Endothelial cell of umbilical vein (primary cell): ENCODE measurements around the gene SYK. TPM values are rescaled to one million over a fixed set of nuclear protein-coding genes. Genes with fewer than 3 reads are reported as not detected.

ENCODE experiments used
- BruUV-seq: library from RNA; stranded (reverse); fragments of 400-500 nt; replicated peaks from 2 replicates; lab custom pipeline; 2021; lab: Mats Ljungman, UMichigan
- CTCF ChIA-PET: fragments of 300-600, 350-600 bp; sonication (Branson Sonifier 250); formaldehyde crosslinking; loops from one replicate; lab custom pipeline; 2021; ENCODE audit warnings: antibody characterized with exemption, inconsistent platforms; lab: Charles Lee
- POLR2A ChIA-PET: fragments of 300-600, 350-600 bp; sonication (Branson Sonifier 250); formaldehyde crosslinking; loops from one replicate; lab custom pipeline; 2021; ENCODE audit warnings: antibody characterized with exemption, inconsistent platforms; lab: Charles Lee
- DNase-seq: peaks from one replicate; pipeline ENCODE4 v3.0.0-alpha.2; 2011; ENCODE audit warnings: low read depth, low spot score
- FAIRE-seq: peaks from 2 replicates; lab custom pipeline; 2011; peaks lifted over from hg19 to GRCh38; lab: Jason Lieb, UNC
- H2AFZ ChIP-seq: 2 replicates; pipeline ENCODE4 v1.6.0; 2012; ENCODE audit warnings: low read depth, low read length, control low read depth, inconsistent platforms
- H3K27ac ChIP-seq: 2 replicates; pipeline ENCODE4 v1.5.1; 2011; ENCODE audit warnings: low read depth, mild to moderate bottlenecking, control low read depth, low read length, moderate library complexity; ENCODE audit not compliant: insufficient read depth
- H3K27me3 ChIP-seq, 2 experiments: 2 replicates each; pipeline versions ENCODE4 v1.6.0 to v1.6.1; 2011; ENCODE audit warnings: low read length in 2 of 2, mixed read lengths in 1 of 2; ENCODE audit not compliant: control insufficient read depth in 2 of 2, insufficient read depth in 2 of 2
- H3K36me3 ChIP-seq, 2 experiments: 2 replicates in 1 of 2; 3 replicates in 1 of 2; pipeline ENCODE4 v1.5.1; 2011; ENCODE audit warnings: low read length in 2 of 2, mild to moderate bottlenecking in 1 of 2, moderate library complexity in 1 of 2; ENCODE audit not compliant: control insufficient read depth in 2 of 2, insufficient read depth in 2 of 2; ENCODE audit errors: extremely low read depth in 1 of 2
- H3K4me1 ChIP-seq: 3 replicates; pipeline ENCODE4 v1.5.1; 2011; ENCODE audit warnings: mild to moderate bottlenecking, low read length; ENCODE audit not compliant: control insufficient read depth, insufficient read depth; ENCODE audit errors: extremely low read depth
- H3K4me2 ChIP-seq: 2 replicates; pipeline ENCODE4 v1.6.1; 2011; ENCODE audit warnings: low read length, control low read depth, mixed read lengths; ENCODE audit not compliant: insufficient read depth
- H3K4me3 ChIP-seq, 3 experiments: fragments of 200-600 bp in 1 of 3; sonication (generic), shearing (Covaris generic) in 1 of 3; replicated peaks in 1 of 3; 2 replicates each; pipeline ENCODE4 v1.5.1; 2011 to 2016; ENCODE audit warnings: control low read depth in 3 of 3, low read length in 3 of 3, mild to moderate bottlenecking in 2 of 3, inconsistent platforms in 1 of 3, low read depth in 1 of 3, moderate library complexity in 1 of 3; ENCODE audit not compliant: insufficient read depth in 1 of 3
- H3K79me2 ChIP-seq: 2 replicates; pipeline ENCODE4 v1.6.0; 2012; ENCODE audit warnings: low read length, inconsistent platforms; ENCODE audit not compliant: control insufficient read depth, insufficient read depth
- H3K9ac ChIP-seq: replicated peaks from 2 replicates; pipeline ENCODE3; 2011; ENCODE audit warnings: low read length, control low read depth; ENCODE audit not compliant: insufficient read depth; ENCODE audit errors: extremely low read depth
- H3K9me1 ChIP-seq: replicated peaks from 3 replicates; pipeline ENCODE4 v1.6.0; 2011; ENCODE audit warnings: mild to moderate bottlenecking, low read length; ENCODE audit not compliant: control insufficient read depth, insufficient read depth; ENCODE audit errors: extremely low read depth
- H3K9me3 ChIP-seq: replicated peaks from 2 replicates; pipeline ENCODE4 v1.5.1; 2012; ENCODE audit warnings: low read length, inconsistent platforms; ENCODE audit not compliant: control insufficient read depth, insufficient read depth
- H4K20me1 ChIP-seq: replicated peaks from 2 replicates; pipeline ENCODE3; 2011; ENCODE audit warnings: mild to moderate bottlenecking, low read length; ENCODE audit not compliant: control insufficient read depth, insufficient read depth; ENCODE audit errors: extremely low read depth
- EZH2 ChIP-seq: IDR thresholded peaks from 2 replicates; pipeline ENCODE4 v1.6.1; 2012; ENCODE audit warnings: borderline replicate concordance, low read depth, mild to moderate bottlenecking, moderate library complexity, low read length, inconsistent platforms; ENCODE audit not compliant: severe bottlenecking
- FOS ChIP-seq: IDR thresholded peaks from 2 replicates; pipeline ENCODE4 v1.6.1; 2011; ENCODE audit warnings: mild to moderate bottlenecking, low read length, moderate library complexity, borderline replicate concordance; ENCODE audit not compliant: insufficient read depth
- GATA2 ChIP-seq: IDR thresholded peaks from 2 replicates; pipeline ENCODE4 v1.7.0; 2011; ENCODE audit warnings: low read depth, mild to moderate bottlenecking, moderate library complexity, mixed read lengths, low read length; ENCODE audit not compliant: insufficient read length, insufficient read depth
- JUN ChIP-seq: IDR thresholded peaks from 2 replicates; pipeline ENCODE4 v1.6.1; 2011; ENCODE audit warnings: borderline replicate concordance, low read depth; ENCODE audit not compliant: insufficient read length, insufficient read depth
- MYC ChIP-seq: IDR thresholded peaks from one replicate; pipeline ENCODE4 v1.6.1; 2011; ENCODE audit warnings: mild to moderate bottlenecking, low read depth, low read length
- POLR2A ChIP-seq: IDR thresholded peaks from 2 replicates; pipeline ENCODE4 v1.6.1; 2012; ENCODE audit warnings: low read depth, mild to moderate bottlenecking, control low read depth, low read length
- POLR2AphosphoS5 ChIP-seq: IDR thresholded peaks from 2 replicates; pipeline ENCODE4 v1.6.1; 2012; ENCODE audit warnings: low read depth, mild to moderate bottlenecking, control low read depth, low read length, moderate library complexity; ENCODE audit not compliant: insufficient read depth
- dilution Hi-C: fragments of 300-500 bp; cut with MboI; formaldehyde crosslinking; loops from one replicate; pipeline ENCODE4 v1.15.0; 2019; ENCODE audit warnings: low sequenced_read_pairs; ENCODE audit not compliant: extremely low pct_ligation_motif_present
- intact Hi-C: fragments of 100-400 bp; cut with micrococcal nuclease; formaldehyde crosslinking; loops from one replicate; pipeline ENCODE4 v1.10.0; 2022
- polyA plus RNA-seq, 4 experiments: library from polyadenylated mRNA; depleted of rRNA in 3 of 4; stranded (reverse) in 3 of 4; unstranded in 1 of 4; fragments of >200 nt; gene quantifications; 2 replicates each; pipeline versions ENCODE4 v1.2.1 to v1.2.3, GENCODE V29; 2011 to 2012; ENCODE audit warnings: missing spikeins in 1 of 4
- total RNA-seq: library from RNA; stranded (reverse); gene quantifications from 2 replicates; pipeline ENCODE4 v1.2.3, GENCODE V29; 2021
- TF ChIP-seq, protein P1 (sequence below), 2 donors: IDR thresholded peaks; 1 replicate in 1 of 2; 2 replicates in 1 of 2; pipeline ENCODE4 v1.5.1; 2011; ENCODE audit warnings: low read length in 2 of 2, mild to moderate bottlenecking in 2 of 2, moderate library complexity in 2 of 2, control low read depth in 1 of 2, inconsistent platforms in 1 of 2, low read depth in 1 of 2; ENCODE audit not compliant: insufficient read depth in 1 of 2; ENCODE audit errors: extremely low read depth in 1 of 2
- TF ChIP-seq, protein P2 (sequence below): IDR thresholded peaks from 2 replicates; pipeline ENCODE4 v1.6.1; 2011; ENCODE audit not compliant: insufficient read depth, insufficient read length

SYK gene
- total and polyA plus RNA-seq, 2 donors (not counting 3 experiments of a cell fraction or from before 2014, with no cell fraction given), result not detected

- Histone ChIP-seq H3K9me3 (no peaks in the 10 kb centered on the region), H4K20me1 (no peaks in the 10 kb centered on the region), H3K79me2 (no peaks in the 10 kb centered on the region), H3K9ac (no peak overlapping the region), H3K27ac (no peak overlapping the region), H3K9me1 (no peaks in the 10 kb centered on the region), H2AFZ (no peak overlapping the region), H3K36me3 (no peaks in the 10 kb centered on the region), H3K4me2 (no peak overlapping the region), H3K27me3 (peaks cover 0 to 1% of the 10 kb centered on the region in 2 experiments), H3K4me1 (no peaks in the 10 kb centered on the region), H3K4me3 (no peak overlapping the region)
- TF ChIP-seq, protein P1, sequence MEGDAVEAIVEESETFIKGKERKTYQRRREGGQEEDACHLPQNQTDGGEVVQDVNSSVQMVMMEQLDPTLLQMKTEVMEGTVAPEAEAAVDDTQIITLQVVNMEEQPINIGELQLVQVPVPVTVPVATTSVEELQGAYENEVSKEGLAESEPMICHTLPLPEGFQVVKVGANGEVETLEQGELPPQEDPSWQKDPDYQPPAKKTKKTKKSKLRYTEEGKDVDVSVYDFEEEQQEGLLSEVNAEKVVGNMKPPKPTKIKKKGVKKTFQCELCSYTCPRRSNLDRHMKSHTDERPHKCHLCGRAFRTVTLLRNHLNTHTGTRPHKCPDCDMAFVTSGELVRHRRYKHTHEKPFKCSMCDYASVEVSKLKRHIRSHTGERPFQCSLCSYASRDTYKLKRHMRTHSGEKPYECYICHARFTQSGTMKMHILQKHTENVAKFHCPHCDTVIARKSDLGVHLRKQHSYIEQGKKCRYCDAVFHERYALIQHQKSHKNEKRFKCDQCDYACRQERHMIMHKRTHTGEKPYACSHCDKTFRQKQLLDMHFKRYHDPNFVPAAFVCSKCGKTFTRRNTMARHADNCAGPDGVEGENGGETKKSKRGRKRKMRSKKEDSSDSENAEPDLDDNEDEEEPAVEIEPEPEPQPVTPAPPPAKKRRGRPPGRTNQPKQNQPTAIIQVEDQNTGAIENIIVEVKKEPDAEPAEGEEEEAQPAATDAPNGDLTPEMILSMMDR (IDR thresholded peaks at IDR 0.05; ENCODE audit: extremely low read depth in 1 of 2, insufficient read depth in 1 of 2, low read depth in 1 of 2, low read length in 2 of 2), result no peak
- TF ChIP-seq JUN, result no peak
- TF ChIP-seq POLR2A, result no peak
- no peak for TF ChIP-seq EZH2
- TF ChIP-seq MYC, result no peak
- no peak for TF ChIP-seq FOS
- no peak for TF ChIP-seq POLR2AphosphoS5
- TF ChIP-seq GATA2, result no peak
- TF ChIP-seq, protein P2, sequence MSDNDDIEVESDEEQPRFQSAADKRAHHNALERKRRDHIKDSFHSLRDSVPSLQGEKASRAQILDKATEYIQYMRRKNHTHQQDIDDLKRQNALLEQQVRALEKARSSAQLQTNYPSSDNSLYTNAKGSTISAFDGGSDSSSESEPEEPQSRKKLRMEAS, result no peak
- intact Hi-C loops, result no loop called here
- POLR2A ChIA-PET, result no interaction called here
- CTCF ChIA-PET, result no interaction called here
- dilution Hi-C loops, result no loop called here
- no TSS peak for BruUV-seq
- FAIRE-seq (no peak), DNase-seq (no peak)
Observed at GRCh38 chr9:90919883-90920282, 118.3 kb downstream of the SYK start.
